GM19452 (cell line): ENCODE data around the gene UBE2H.
"Not testable (repeated sequence)": the region's sequence is repeated elsewhere in the genome, so short reads cannot be mapped to it uniquely, and the experiment has no call there.

ENCODE experiments used
- ATAC-seq: cut with Tn5 transposase; IDR thresholded peaks from one replicate; pipeline ENCODE4 v1.9.1; 2021; ENCODE audit not compliant: unreplicated experiment

The UBE2H gene

GRCh38 chr7:129845972-129846327, 106.8 kb downstream of the UBE2H start:
- ATAC-seq = no peak

- ATAC-seq = no peak
Observed at GRCh38 chr7:129845178-129845971, 107.4 kb downstream of the UBE2H start.

DNA sequence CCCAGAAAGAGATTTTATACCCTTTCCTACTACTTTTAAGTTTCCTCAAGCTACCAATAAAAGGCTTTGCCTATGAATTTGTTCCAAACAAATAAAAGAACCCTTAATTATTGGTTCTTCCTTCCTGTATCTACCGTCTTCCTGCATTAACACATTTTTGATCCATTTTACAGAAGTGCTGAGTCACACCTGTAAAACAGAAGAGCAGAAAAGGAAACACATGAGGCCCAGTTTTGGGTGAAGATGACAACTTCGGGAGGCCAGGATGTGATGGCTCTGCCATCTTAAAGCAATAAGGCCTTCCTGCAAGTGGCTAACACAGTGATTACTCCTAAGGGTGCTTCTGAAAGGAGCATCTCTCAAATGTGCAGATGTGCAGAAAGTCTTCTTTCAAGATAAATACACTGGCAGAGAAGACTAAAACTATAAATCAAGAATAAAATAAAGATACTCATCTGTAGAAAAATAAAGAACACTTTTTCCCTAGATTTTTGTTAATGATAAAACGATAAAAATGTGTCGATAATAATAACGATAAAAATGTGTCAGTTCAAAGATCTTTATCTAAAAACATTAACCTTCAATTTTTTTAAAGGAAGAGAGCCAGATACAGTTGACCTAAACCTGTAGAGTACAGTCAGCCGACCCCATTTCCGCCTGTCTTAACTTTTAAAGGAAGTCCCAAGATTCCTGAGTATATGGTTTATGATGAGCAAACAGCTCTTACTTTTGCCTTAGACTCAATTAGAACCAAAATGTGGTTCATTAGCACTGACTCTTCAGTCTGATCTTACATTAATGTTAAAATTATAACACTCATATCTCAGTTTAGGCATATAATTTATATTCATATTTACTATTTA, 108.6 kb downstream of the UBE2H start:
- ATAC-seq = no peak

DNA sequence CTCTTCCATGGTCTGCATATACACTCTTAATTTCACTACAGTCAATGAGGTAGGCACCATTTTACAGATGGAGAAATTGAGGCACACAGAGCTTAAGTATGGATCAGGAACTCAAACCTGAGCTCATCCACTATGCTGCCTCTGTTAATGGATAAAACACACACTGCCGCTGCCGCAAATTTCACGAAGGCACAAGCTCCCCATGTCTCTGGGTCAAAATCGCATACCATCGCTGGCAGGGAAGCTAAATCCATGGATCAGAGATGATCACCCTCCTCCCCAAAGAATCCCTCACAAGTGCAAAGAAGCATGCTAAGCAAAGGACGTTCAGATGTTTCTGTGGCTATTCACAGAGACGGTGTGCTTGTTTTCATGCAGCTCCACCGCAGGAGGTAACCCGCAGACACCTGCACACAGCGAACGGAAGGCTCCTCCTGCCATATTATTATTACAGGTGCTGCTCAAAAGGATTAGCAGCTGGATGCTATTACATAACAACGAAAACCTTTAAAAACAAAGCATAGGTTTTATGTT, 109.3 kb downstream of the UBE2H start:
- no peak for ATAC-seq

- ATAC-seq = no peak
Observed at GRCh38 chr7:129841465-129841864, 111.3 kb downstream of the UBE2H start.

DNA sequence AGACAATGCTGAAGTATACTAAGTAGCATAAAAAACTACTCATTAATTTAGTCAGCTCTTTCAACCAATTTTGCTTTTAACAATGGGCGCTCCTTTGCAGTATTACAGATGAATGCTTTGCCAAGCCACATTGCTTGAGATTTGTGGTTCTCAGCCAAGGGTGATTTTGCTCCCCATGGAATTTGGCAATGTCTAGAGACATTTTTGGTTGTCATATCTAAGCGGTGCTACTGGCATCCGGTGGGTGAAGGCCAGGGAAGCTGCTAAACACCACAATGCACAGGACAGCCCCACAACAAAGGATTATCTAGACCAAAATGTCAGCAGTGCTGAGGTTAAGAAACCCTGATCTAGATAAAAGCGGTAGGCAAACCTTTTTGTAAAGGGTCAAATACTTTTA, 112.0 kb downstream of the UBE2H start:
- no peak for ATAC-seq

DNA sequence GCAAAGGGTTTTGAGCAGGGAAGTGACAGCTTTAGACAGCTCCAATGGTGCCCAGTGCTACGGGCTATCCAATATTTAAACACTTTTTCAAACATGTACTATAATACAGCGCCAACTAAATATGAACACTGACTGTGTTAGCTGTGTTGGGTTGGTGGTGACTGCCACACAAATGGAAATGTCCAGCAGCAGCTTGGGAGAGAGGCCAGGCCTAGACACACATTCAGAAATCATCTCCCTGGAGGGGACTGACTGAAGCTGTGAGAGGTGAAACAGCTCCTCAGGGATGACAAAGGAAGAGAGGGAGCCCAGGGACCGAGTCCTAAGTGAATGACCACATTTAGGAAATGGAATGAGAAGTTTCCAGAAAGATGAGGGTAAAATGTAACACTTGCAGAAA, 115.8 kb downstream of the UBE2H start:
- ATAC-seq = no peak

GRCh38 chr7:129835569-129835968, 117.2 kb downstream of the UBE2H start:
- no peak for ATAC-seq

DNA sequence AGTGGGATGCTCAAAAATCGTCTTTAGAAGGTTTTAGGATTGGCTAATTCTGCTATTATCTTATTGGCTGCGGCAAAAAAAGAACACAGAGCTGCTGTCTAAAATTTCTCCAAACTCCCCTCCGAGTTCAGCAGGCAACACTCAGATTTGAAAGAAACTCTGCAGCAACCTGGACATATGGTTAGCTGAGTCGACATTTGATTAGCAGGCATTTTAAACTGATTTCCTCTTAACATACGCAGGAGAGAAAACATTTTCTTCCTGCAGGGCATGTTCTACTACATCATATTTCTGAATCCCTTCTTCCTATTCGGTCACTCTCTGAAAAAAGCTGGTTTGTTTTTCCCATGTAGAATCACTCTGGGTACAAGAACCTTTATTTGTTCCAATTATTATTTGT, 119.4 kb downstream of the UBE2H start:
- ATAC-seq = not testable (repeated sequence)

GRCh38 chr7:129832701-129833227, 120.0 kb downstream of the UBE2H start:
- ATAC-seq = no peak

- ATAC-seq = no peak
Observed at GRCh38 chr7:129832282-129832681, 120.5 kb downstream of the UBE2H start.

GRCh38 chr7:129831424-129832058, 121.2 kb downstream of the UBE2H start:
- no peak for ATAC-seq

DNA sequence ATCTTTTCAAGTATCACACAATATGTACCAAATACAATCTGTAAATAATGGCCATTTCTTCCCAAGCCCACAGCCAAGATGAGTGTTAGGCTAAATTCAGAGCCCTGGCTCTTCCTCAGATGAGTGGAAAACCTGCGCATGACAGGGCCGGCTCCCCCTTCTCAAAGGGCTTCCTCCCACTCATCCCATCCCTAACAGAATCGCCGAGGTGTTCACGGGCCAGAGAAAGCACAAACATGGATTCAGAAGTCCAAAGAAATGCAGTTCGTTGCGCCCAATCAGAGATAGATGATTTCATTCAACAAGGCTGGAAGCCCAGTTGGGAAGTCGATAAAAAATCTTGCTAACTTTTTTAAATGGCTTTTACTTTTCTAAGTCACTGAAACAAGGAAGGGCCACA, 121.8 kb downstream of the UBE2H start:
- no peak for ATAC-seq

- no peak for ATAC-seq
Observed at GRCh38 chr7:129829737-129830631, 122.8 kb downstream of the UBE2H start.

DNA sequence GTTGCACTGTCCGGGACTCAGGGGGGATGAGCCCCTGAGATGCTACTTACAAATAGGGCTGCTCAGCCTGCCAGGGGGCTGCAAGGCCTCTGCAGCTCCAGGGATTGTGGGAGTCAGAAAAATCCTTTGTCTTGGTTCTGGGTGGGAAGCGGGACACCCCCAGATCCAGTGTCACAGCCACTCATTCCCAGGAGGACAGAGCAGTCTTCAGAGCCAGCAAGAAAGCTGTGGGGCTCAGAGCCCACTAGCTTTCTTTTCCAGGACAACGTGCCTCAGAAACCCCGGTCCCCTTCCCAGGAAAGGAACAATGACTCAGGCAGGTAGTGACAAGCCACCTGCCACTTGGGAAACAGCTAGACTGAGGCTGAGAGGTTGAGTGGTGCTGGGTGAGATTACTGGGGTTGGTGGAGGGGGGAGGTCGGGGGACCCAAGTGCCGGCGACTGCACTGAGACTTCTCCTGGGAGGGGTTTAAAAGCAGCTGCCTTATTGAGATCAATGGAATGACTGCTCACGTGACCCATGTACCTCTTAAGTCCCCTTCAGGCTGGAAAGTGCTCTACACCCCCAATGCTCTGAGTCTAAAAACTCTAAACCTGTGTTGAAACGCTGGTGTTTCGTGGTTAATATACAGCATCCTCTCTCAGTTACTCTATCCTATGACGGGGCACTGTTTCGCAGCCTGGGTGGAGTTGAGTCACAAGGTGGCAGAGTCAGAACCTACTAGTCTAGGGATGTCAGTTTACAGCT, 123.6 kb downstream of the UBE2H start:
- no peak for ATAC-seq

DNA sequence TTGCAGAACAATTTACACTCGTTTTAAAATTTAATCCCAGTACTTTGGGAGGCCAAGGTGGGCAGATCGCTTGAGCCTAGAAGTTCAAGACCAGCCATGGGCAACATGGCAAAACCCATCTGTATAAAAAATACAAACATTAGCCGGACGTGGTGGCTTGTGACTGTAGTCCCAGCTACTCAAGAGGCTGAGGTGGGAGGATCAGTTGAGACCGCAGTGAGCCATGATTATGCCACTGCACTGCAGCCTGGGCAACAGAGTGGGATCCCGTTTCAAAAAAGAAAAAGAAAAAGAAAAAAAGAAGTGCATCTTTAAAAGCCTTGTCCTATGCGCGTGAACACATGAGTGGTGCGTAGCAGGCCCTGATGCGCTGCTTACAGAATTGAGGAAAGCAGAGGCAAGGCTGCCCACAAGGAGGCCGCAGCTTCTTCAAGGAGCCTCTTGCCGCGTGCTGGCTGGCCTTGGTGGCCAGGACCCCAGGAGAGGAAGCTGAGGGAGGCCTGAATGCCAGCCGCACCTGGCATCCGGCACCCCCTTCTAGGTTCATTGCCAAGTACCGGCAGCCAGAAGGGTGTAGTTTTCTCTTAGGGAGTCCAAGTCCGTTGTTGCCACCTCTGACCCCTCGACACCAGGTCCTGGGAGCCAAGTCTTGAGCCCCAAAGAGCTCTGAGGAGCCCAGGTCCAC, 124.5 kb downstream of the UBE2H start:
- no peak for ATAC-seq

GRCh38 chr7:129827467-129827990, 125.2 kb downstream of the UBE2H start:
- ATAC-seq = no peak

GRCh38 chr7:129826895-129827294, 125.9 kb downstream of the UBE2H start:
- not testable (repeated sequence) for ATAC-seq
